ENCODE results near the gene CCDC63.

CCDC63 gene

GRCh38 chr12:110874781-110875180, 28.0 kb downstream of the CCDC63 start:
- H3K4me3 ChIP-seq (ENCODE audit: low read depth, low read length): no peak overlapping the region
- ChIA-PET CTCF (interaction anchor here (1.8 kb wide), 1 partner anchor 13 kb away, joined by 6 read pairs; no protein-coding TSS in a partner anchor), POLR2A (no interaction called here)
- DNase-seq (ENCODE audit: low read depth, low spot score): no peak
- no peak for TF ChIP-seq CTCF (IDR thresholded peaks at IDR 0.05; ENCODE audit: insufficient read depth, low read length, missing control alignments)

GRCh38 chr12:110880651-110881050, 33.9 kb downstream of the CCDC63 start:
- ChIA-PET POLR2A (no interaction called here), CTCF (interaction anchor here (1.0 to 1.6 kb wide), 2 partner anchors 13 to 54 kb away, joined by 3 to 4 read pairs; no protein-coding TSS in a partner anchor)
- no peak for TF ChIP-seq CTCF (IDR thresholded peaks at IDR 0.05; ENCODE audit: insufficient read depth, low read length, missing control alignments)
- no peak overlapping the region for H3K4me3 ChIP-seq (ENCODE audit: low read depth, low read length)
- DNase-seq (ENCODE audit: low read depth, low spot score): no peak

- ChIA-PET CTCF (interaction anchor here (0.7 to 6.0 kb wide), 3 partner anchors 13 to 422 kb away, joined by 3 to 48 read pairs (median 9); no protein-coding TSS in a partner anchor), POLR2A (no interaction called here)
- no peak for TF ChIP-seq CTCF (IDR thresholded peaks at IDR 0.05; ENCODE audit: insufficient read depth, low read length, missing control alignments)
- no peak for DNase-seq (ENCODE audit: low read depth, low spot score)
- H3K4me3 ChIP-seq (ENCODE audit: low read depth, low read length): no peak overlapping the region
These were observed 36.5 kb downstream of the CCDC63 start for GRCh38 chr12:110883251-110883650.

- no peak overlapping the region for H3K4me3 ChIP-seq (ENCODE audit: low read depth, low read length)
- CTCF ChIA-PET: interaction anchor here (1.0 to 6.0 kb wide), 4 partner anchors 11 to 372 kb away, joined by 3 to 48 read pairs (median 6); no protein-coding TSS in a partner anchor
- no peak for DNase-seq (ENCODE audit: low read depth, low spot score)
- POLR2A ChIA-PET: no interaction called here
- TF ChIP-seq CTCF (IDR thresholded peaks at IDR 0.05; ENCODE audit: insufficient read depth, low read length, missing control alignments): no peak
These were observed 38.5 kb downstream of the CCDC63 start for GRCh38 chr12:110885152-110885840.

- DNase-seq (ENCODE audit: low read depth, low spot score): no peak
- POLR2A ChIA-PET: no interaction called here
- no peak overlapping the region for H3K4me3 ChIP-seq (ENCODE audit: low read depth, low read length)
- TF ChIP-seq CTCF (IDR thresholded peaks at IDR 0.05; ENCODE audit: insufficient read depth, low read length, missing control alignments): no peak
- CTCF ChIA-PET: interaction anchor here (0.8 to 6.0 kb wide), 23 partner anchors 8 to 452 kb away, joined by 3 to 48 read pairs (median 4); partner anchors contain the start of genes ARPC3, CCDC63, FAM216A and GPN3
These were observed 41.6 kb downstream of the CCDC63 start for GRCh38 chr12:110888256-110888991.

GRCh38 chr12:110889361-110889760, 42.6 kb downstream of the CCDC63 start:
- no peak for DNase-seq (ENCODE audit: low read depth, low spot score)
- CTCF ChIA-PET: interaction anchor here (3.4 kb wide), 1 partner anchor 288 kb away, joined by 30 read pairs; no protein-coding TSS in a partner anchor
- no peak overlapping the region for H3K4me3 ChIP-seq (ENCODE audit: low read depth, low read length)
- POLR2A ChIA-PET: no interaction called here
- TF ChIP-seq CTCF (IDR thresholded peaks at IDR 0.05; ENCODE audit: insufficient read depth, low read length, missing control alignments): no peak
